K562 (cell line): ENCODE results near the gene PPP1R10. TPM values are rescaled to one million over a fixed set of nuclear protein-coding genes. Genes with fewer than 3 reads are reported as not detected.
A peak's percentile ranks its signal among the peaks of the same experiment; 100 is the strongest.

Experiments
- CREM ChIP-seq: IDR thresholded peaks from 2 replicates; pipeline ENCODE4 v1.6.1; 2014; ENCODE audit warnings: antibody characterized with exemption, low read depth
- EP400 ChIP-seq: fragments of 450-650 bp; IDR thresholded peaks from 2 replicates; pipeline ENCODE4 v1.6.1; 2017; ENCODE audit warnings: antibody characterized with exemption, mild to moderate bottlenecking, moderate library complexity
- ETS2 ChIP-seq: IDR thresholded peaks from 2 replicates; pipeline ENCODE4 v1.6.1; 2016; ENCODE audit warnings: borderline replicate concordance, missing genetic modification characterization, mild to moderate bottlenecking, moderate library complexity, missing compliant biosample characterization; ENCODE audit not compliant: poor library complexity, severe bottlenecking
- FOXP4 ChIP-seq: sonication (generic); formaldehyde crosslinking; IDR thresholded peaks from 2 replicates; pipeline ENCODE4 v1.8.0; 2022; ENCODE audit warnings: mild to moderate bottlenecking, missing genetic modification reagents, borderline replicate concordance
- KAT8 ChIP-seq: fragments of 450-650 bp; IDR thresholded peaks from 2 replicates; pipeline ENCODE4 v1.6.1; 2016; ENCODE audit warnings: low read depth, mild to moderate bottlenecking
- NRF1 ChIP-seq, 2 experiments: fragments of 450-650 bp; IDR thresholded peaks in 1 of 2; conservative IDR thresholded peaks in 1 of 2; 2 replicates each; pipeline ENCODE4 v1.6.1; 2014; ENCODE audit warnings: mild to moderate bottlenecking in 2 of 2
- PBX2 ChIP-seq, 2 experiments: IDR thresholded peaks in 1 of 2; conservative IDR thresholded peaks in 1 of 2; 2 replicates each; pipeline ENCODE4 v1.6.1; 2016; ENCODE audit warnings: low read depth in 2 of 2, mild to moderate bottlenecking in 1 of 2, missing compliant biosample characterization in 1 of 2, missing genetic modification characterization in 1 of 2, moderate library complexity in 1 of 2
- SMAD1 ChIP-seq: fragments of 150-350 bp; IDR thresholded peaks from 2 replicates; pipeline ENCODE4 v1.6.1; 2014; ENCODE audit warnings: low read length, low read depth; ENCODE audit not compliant: partially characterized antibody
- TAF9B ChIP-seq: fragments of 450-650 bp; IDR thresholded peaks from 2 replicates; pipeline ENCODE4 v1.6.1; 2018; ENCODE audit warnings: mild to moderate bottlenecking; ENCODE audit not compliant: partially characterized antibody
- TBL1XR1 ChIP-seq, 2 experiments: IDR thresholded peaks; 2 replicates each; pipeline ENCODE4 v1.6.1; 2012; ENCODE audit warnings: improper control_type of control experiment in 2 of 2, low read length in 2 of 2, mild to moderate bottlenecking in 1 of 2
- THRAP3 ChIP-seq: fragments of 450-650 bp; IDR thresholded peaks from 2 replicates; pipeline ENCODE4 v1.6.1; 2016; ENCODE audit warnings: mild to moderate bottlenecking, inconsistent platforms, borderline replicate concordance
- ZBTB17 ChIP-seq: fragments of 450-650 bp; formaldehyde crosslinking; IDR thresholded peaks from 2 replicates; pipeline ENCODE4 v1.4.0; 2020; ENCODE audit warnings: mild to moderate bottlenecking
- ZC3H8 ChIP-seq: fragments of 450-650 bp; IDR thresholded peaks from 2 replicates; pipeline ENCODE4 v1.6.1; 2017
- ZMIZ1 ChIP-seq, 2 experiments: fragments of 150-350 bp in 1 of 2; IDR thresholded peaks; 2 replicates each; pipeline ENCODE4 v1.6.1; 2012 to 2016; ENCODE audit warnings: low read depth in 2 of 2, low read length in 2 of 2, mild to moderate bottlenecking in 1 of 2, moderate library complexity in 1 of 2
- ZNF134 ChIP-seq: fragments of 250-450 bp; sonication (Bioruptor Pico); conservative IDR thresholded peaks from 2 replicates; pipeline ENCODE4 v1.4.0; 2020
- ZNF197 ChIP-seq: fragments of 200-800 bp; sonication (Bioruptor generic); IDR thresholded peaks from 2 replicates; pipeline ENCODE4 v1.6.1; 2016; ENCODE audit warnings: low read depth, missing genetic modification characterization, missing compliant biosample characterization
- polyA plus RNA-seq, 8 experiments: library from polyadenylated mRNA; depleted of rRNA in 4 of 8; stranded (reverse) in 5 of 8; unstranded in 3 of 8; fragments of >200 nt; fragmentation: Nextera tagmentation in 2 of 8; fragmentation: Illumina TruSeq in 1 of 8; extraction: Ambion mirVana in 2 of 8; extraction: Trizol in 1 of 8; gene quantifications; 2 replicates each; pipeline versions ENCODE4 v1.2.1 to v1.2.3, GENCODE V29; 2011 to 2014; ENCODE audit warnings: inconsistent platforms in 1 of 8, missing spikeins in 1 of 8
- total RNA-seq, 7 experiments: library from RNA; depleted of rRNA in 6 of 7; stranded (reverse); fragments of >200 nt in 6 of 7; fragmentation: Illumina TruSeq in 2 of 7; extraction: Trizol in 2 of 7; gene quantifications; 2 replicates each; pipeline versions ENCODE4 v1.2.1 to v1.2.3, GENCODE V29; 2011 to 2021; ENCODE audit warnings: low replicate concordance in 1 of 7

Gene PPP1R10
- total and polyA plus RNA-seq, 9 of the 15 experiments (the other 6 are each of a cell fraction or from before 2014, with no cell fraction given) = 14.1 to 65.5 (median 32.6) TPM

- no peak for TF ChIP-seq KAT8
- TF ChIP-seq ZNF197 (CRISPR knock-in tag) = no peak
- TF ChIP-seq TBL1XR1 (IDR thresholded peaks at IDR 0.05; ENCODE audit: low read length in 2 of 2) = peak in 1 of 2 experiments; percentile 28; a peak in 1 of 4 replicates
- TF ChIP-seq TAF9B = peak; percentile 61
- TF ChIP-seq SMAD1 = peak; percentile 23
- no peak for TF ChIP-seq ZBTB17 (CRISPR knock-in tag)
- TF ChIP-seq ZC3H8 = no peak
- no peak for TF ChIP-seq THRAP3
- peak in 1 of 2 experiments; percentile 67; a peak in 1 of 4 replicates for TF ChIP-seq ZMIZ1 (IDR thresholded peaks at IDR 0.05; ENCODE audit: low read depth in 2 of 2, low read length in 2 of 2)
- TF ChIP-seq NRF1 (conservative IDR thresholded peaks at IDR 0.05 in 1 of 2, IDR thresholded peaks at IDR 0.05 in 1 of 2) = peak; percentile 2 to 55; a peak in 3 of 4 replicates
- peak; percentile 81; the same call in 1 of the 2 replicates for TF ChIP-seq FOXP4 (CRISPR knock-in tag)
- TF ChIP-seq ZNF134 = no peak
- no peak for TF ChIP-seq ETS2 (tag)
- TF ChIP-seq CREM = peak; percentile 98
- TF ChIP-seq PBX2 (CRISPR knock-in tag; IDR thresholded peaks at IDR 0.05; ENCODE audit: low read depth) = no peak
- TF ChIP-seq PBX2 (tag; conservative IDR thresholded peaks at IDR 0.05; ENCODE audit: low read depth) = no peak
- TF ChIP-seq EP400 = peak; percentile 2; the same call in 1 of the 2 replicates
These were observed 60.8 kb downstream of the PPP1R10 start, which contains the start of gene GNL1 (continued) for GRCh38 chr6:30556066-30556905.
